GM15510 (cell line): ENCODE data around the gene USP46.

ENCODE experiments used
- POLR2A ChIP-seq: IDR thresholded peaks from 3 replicates; pipeline ENCODE4 v1.6.1; 2011; ENCODE audit warnings: borderline replicate concordance; ENCODE audit not compliant: insufficient read length; ENCODE audit errors: extremely low read depth

Gene USP46

DNA sequence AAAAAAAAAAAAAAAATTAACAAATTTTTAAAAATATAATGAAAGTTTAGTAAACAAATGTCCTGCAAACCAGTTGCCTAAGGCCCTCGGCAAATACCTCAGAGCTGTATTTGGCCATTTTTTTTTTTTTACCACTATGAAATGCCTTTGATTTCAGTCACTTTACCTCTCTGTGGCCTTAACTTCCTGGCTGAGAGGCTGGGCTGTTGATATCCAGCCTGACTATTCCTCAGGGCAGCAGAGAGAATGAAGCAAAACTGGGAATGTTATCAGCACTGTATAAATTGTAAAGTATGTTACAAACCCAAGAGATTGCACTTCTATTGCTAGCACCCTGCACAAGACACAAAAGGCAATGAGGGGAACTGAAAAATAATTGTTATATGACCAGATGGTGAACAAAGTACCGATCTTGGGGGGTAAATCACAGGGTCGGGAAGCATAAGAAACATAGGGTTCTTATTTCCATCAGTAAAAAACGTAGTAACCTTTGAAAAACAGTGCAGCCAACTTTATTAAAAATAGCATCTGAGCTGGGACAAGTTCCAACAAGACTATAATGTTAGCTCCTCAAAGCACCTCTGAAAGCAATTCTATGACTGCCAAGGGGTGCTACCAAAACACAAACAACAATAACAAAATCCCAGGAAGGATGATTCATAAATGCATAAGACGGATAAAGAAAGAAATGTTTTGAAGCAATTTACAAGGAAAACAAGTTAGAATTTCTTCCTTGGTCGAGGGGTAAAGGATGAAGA lies 18.1 kb downstream of the USP46 start:
- no peak for TF ChIP-seq POLR2A

DNA sequence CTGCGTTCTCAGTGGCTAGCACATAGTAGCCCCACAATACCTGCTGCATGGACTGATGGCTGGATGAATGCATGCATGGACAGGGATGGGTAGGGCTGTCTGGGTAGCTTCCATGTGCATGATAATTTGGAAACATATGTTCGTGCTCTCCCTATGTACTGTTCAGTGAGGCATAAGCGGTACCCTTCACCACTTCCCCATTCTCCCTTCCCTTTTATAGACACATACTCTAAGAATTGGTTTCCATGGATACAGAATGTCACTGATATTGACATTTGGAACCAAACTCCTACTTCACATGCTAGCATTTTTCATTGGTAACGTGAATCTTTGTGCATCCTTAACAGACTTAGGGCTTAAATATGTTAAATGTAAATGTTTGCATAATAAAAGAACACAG lies 20.4 kb downstream of the USP46 start:
- TF ChIP-seq POLR2A = no peak

DNA sequence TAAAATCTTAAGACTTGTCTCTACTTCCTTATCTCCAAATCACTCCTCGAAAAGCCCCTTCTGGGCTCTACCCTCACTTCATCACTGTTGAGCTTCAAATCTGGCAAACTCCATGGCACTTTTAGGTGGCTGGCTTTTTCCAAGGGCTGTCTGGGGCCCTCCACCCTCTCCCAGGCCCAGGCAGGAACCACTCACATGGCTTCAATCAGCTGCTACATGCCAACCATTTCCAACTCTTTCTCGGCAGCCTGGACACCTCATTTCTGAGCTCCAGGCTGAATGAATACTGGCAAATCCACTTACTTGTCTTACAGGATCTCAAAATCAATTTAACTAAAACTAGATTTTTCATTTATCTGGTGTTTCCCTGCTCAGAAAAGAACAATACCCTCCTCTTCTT lies 22.0 kb downstream of the USP46 start:
- no peak for TF ChIP-seq POLR2A

- TF ChIP-seq POLR2A = no peak
Observed at GRCh38 chr4:52635560-52635959, 23.5 kb downstream of the USP46 start.

GRCh38 chr4:52635130-52635529 lies 24.0 kb downstream of the USP46 start:
- TF ChIP-seq POLR2A = no peak

DNA sequence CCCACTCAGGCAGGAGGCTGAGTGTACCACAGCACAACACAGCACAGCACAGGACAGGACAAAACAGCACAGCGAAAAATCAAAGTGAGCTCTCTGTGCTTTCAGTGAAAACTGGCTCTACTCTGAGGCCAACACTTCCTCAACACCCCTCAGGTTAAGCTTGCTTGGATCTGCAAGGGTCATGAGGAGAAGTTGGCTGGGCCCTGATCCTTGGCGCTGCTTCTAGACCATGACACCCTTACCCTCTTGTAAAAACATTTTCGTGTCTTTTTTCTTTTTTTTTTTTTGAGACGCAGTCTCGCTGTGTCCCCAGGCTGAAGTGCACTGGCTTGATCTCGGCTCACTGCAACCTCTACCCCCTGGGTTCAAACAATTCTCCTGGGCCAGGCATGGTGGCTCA lies 25.3 kb downstream of the USP46 start:
- TF ChIP-seq POLR2A = no peak

DNA sequence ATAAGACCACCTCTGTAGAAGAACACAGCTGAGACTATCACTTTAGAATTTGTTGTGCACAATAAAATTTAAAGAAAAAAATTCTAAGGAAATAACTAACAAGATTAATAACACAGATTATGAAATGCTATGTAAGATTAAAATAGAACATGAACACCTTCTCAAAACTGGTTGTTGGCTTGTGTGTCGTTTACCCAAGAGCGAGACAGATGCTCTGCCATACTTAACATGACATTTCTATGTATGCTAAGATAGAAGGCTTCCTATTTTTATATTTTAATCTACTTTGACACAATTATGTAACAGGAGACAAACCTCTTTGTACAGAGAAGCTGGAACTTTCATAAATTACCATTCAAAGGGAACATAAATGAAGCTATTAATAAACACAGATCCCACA lies 30.1 kb downstream of the USP46 start:
- no peak for TF ChIP-seq POLR2A

- no peak for TF ChIP-seq POLR2A
Observed at GRCh38 chr4:52628543-52628942, 30.6 kb downstream of the USP46 start.

DNA sequence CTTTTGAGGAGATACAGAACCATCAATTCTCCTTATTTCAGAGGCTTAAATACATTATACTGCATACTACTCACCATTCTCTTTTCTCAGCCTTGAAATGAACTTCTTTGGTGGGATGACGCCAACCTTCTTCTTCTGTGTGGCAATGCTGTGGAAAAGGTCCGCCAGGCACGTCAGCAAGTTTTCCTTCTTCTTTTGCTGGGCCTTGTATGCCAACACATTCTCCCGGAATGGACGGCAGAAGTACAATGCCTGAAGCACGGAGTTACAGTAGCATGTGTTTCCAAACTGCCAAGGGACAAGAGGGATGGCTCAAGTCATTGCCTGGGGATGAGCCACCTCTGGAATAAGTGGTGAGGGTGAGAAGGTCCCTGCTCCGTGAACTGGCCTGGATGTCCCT lies 31.2 kb downstream of the USP46 start:
- no peak for TF ChIP-seq POLR2A

DNA sequence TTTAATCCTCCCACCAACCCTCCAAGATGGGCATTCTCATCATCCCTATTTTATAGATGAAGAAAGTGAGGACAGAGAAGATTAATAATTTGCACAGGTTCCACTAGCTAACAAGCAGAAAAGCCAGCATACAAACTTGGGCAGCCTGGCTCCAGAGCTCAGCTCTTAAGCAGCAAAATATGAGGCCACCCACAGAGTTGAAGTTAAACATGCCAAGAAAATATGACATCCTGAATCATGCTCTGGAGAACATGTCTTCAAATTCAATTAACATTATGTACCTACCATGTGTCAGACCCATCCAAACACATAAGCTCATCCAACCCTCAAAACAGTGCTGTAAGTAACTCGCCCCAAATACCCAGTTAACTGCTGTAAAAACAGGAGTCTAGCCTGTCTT lies 33.9 kb downstream of the USP46 start:
- no peak for TF ChIP-seq POLR2A

GRCh38 chr4:52622564-52622963 lies 36.5 kb downstream of the USP46 start:
- TF ChIP-seq POLR2A = no peak

GRCh38 chr4:52621567-52621966 lies 37.5 kb downstream of the USP46 start:
- TF ChIP-seq POLR2A = no peak

DNA sequence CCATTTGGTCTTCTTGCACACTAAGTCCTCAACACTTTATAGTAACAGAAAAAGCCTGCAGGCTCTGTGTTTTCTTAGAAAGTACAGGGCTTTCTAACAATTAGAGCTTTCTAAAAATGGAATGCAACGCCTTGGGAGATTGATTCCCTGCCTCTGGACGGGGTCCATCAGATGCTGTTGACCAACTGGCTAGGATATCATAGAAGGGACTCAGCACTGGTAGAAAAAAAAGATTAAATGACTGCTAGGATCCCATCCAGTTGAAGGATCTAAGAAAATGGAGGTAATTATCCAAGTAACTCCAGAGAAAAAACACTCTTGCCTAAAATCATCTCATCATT lies 39.5 kb downstream of the USP46 start:
- TF ChIP-seq POLR2A = no peak

GRCh38 chr4:52618795-52619590 lies 40.1 kb downstream of the USP46 start:
- no peak for TF ChIP-seq POLR2A

DNA sequence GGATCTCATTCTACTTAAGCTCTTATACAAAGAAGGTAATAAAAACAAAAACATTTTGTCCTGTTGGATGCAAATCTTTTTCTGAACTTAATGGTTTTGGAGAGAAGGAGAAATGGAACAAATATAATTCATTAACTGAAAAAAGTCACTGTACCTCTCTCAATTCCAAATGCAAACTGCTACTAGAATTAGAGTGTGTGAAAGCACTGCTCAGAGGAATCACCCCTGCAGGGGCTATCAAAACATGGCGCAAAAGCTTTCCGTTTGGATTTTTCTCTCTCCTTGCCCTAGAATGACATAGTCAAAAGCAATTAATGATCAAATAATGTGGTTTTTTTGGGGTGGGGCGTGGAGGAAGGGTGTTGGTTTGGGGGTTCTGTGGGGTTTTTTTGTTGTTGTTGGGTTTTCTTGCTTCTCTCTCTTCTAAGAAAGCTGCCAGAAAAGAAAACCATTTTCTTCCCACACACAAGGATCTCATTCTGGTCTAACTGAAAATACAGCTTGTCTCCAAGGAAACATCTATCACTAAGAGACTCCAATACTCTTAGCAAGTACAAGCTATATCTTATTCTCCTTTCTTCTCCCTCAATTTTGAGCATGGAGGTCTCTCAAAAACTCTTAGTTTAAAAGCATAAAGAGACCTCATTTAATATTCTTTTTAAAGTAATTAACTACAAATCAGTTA lies 41.6 kb downstream of the USP46 start:
- no peak for TF ChIP-seq POLR2A
